Endothelial cell of umbilical vein (primary cell): ENCODE data around the gene ACCSL. TPM values are rescaled to one million over a fixed set of nuclear protein-coding genes. Genes with fewer than 3 reads are reported as not detected.

ENCODE experiments used
- BruUV-seq: library from RNA; stranded (reverse); fragments of 400-500 nt; replicated peaks from 2 replicates; lab custom pipeline; 2021; lab: Mats Ljungman, UMichigan
- CTCF ChIA-PET: fragments of 300-600, 350-600 bp; sonication (Branson Sonifier 250); formaldehyde crosslinking; loops from one replicate; lab custom pipeline; 2021; ENCODE audit warnings: antibody characterized with exemption, inconsistent platforms; lab: Charles Lee
- POLR2A ChIA-PET: fragments of 300-600, 350-600 bp; sonication (Branson Sonifier 250); formaldehyde crosslinking; loops from one replicate; lab custom pipeline; 2021; ENCODE audit warnings: antibody characterized with exemption, inconsistent platforms; lab: Charles Lee
- DNase-seq: peaks from one replicate; pipeline ENCODE4 v3.0.0-alpha.2; 2011; ENCODE audit warnings: low read depth, low spot score
- FAIRE-seq: peaks from 2 replicates; lab custom pipeline; 2011; peaks lifted over from hg19 to GRCh38; lab: Jason Lieb, UNC
- H2AFZ ChIP-seq: 2 replicates; pipeline ENCODE4 v1.6.0; 2012; ENCODE audit warnings: low read depth, low read length, control low read depth, inconsistent platforms
- H3K27ac ChIP-seq: 2 replicates; pipeline ENCODE4 v1.5.1; 2011; ENCODE audit warnings: low read depth, mild to moderate bottlenecking, control low read depth, low read length, moderate library complexity; ENCODE audit not compliant: insufficient read depth
- H3K27me3 ChIP-seq, 2 experiments: 2 replicates each; pipeline versions ENCODE4 v1.6.0 to v1.6.1; 2011; ENCODE audit warnings: low read length in 2 of 2, mixed read lengths in 1 of 2; ENCODE audit not compliant: control insufficient read depth in 2 of 2, insufficient read depth in 2 of 2
- H3K36me3 ChIP-seq, 2 experiments: 2 replicates in 1 of 2; 3 replicates in 1 of 2; pipeline ENCODE4 v1.5.1; 2011; ENCODE audit warnings: low read length in 2 of 2, mild to moderate bottlenecking in 1 of 2, moderate library complexity in 1 of 2; ENCODE audit not compliant: control insufficient read depth in 2 of 2, insufficient read depth in 2 of 2; ENCODE audit errors: extremely low read depth in 1 of 2
- H3K4me1 ChIP-seq: 3 replicates; pipeline ENCODE4 v1.5.1; 2011; ENCODE audit warnings: mild to moderate bottlenecking, low read length; ENCODE audit not compliant: control insufficient read depth, insufficient read depth; ENCODE audit errors: extremely low read depth
- H3K4me2 ChIP-seq: 2 replicates; pipeline ENCODE4 v1.6.1; 2011; ENCODE audit warnings: low read length, control low read depth, mixed read lengths; ENCODE audit not compliant: insufficient read depth
- H3K4me3 ChIP-seq, 3 experiments: fragments of 200-600 bp in 1 of 3; sonication (generic), shearing (Covaris generic) in 1 of 3; replicated peaks in 1 of 3; 2 replicates each; pipeline ENCODE4 v1.5.1; 2011 to 2016; ENCODE audit warnings: control low read depth in 3 of 3, low read length in 3 of 3, mild to moderate bottlenecking in 2 of 3, inconsistent platforms in 1 of 3, low read depth in 1 of 3, moderate library complexity in 1 of 3; ENCODE audit not compliant: insufficient read depth in 1 of 3
- H3K79me2 ChIP-seq: 2 replicates; pipeline ENCODE4 v1.6.0; 2012; ENCODE audit warnings: low read length, inconsistent platforms; ENCODE audit not compliant: control insufficient read depth, insufficient read depth
- H3K9ac ChIP-seq: replicated peaks from 2 replicates; pipeline ENCODE3; 2011; ENCODE audit warnings: low read length, control low read depth; ENCODE audit not compliant: insufficient read depth; ENCODE audit errors: extremely low read depth
- H3K9me1 ChIP-seq: replicated peaks from 3 replicates; pipeline ENCODE4 v1.6.0; 2011; ENCODE audit warnings: mild to moderate bottlenecking, low read length; ENCODE audit not compliant: control insufficient read depth, insufficient read depth; ENCODE audit errors: extremely low read depth
- H3K9me3 ChIP-seq: replicated peaks from 2 replicates; pipeline ENCODE4 v1.5.1; 2012; ENCODE audit warnings: low read length, inconsistent platforms; ENCODE audit not compliant: control insufficient read depth, insufficient read depth
- H4K20me1 ChIP-seq: replicated peaks from 2 replicates; pipeline ENCODE3; 2011; ENCODE audit warnings: mild to moderate bottlenecking, low read length; ENCODE audit not compliant: control insufficient read depth, insufficient read depth; ENCODE audit errors: extremely low read depth
- EZH2 ChIP-seq: IDR thresholded peaks from 2 replicates; pipeline ENCODE4 v1.6.1; 2012; ENCODE audit warnings: borderline replicate concordance, low read depth, mild to moderate bottlenecking, moderate library complexity, low read length, inconsistent platforms; ENCODE audit not compliant: severe bottlenecking
- FOS ChIP-seq: IDR thresholded peaks from 2 replicates; pipeline ENCODE4 v1.6.1; 2011; ENCODE audit warnings: mild to moderate bottlenecking, low read length, moderate library complexity, borderline replicate concordance; ENCODE audit not compliant: insufficient read depth
- GATA2 ChIP-seq: IDR thresholded peaks from 2 replicates; pipeline ENCODE4 v1.7.0; 2011; ENCODE audit warnings: low read depth, mild to moderate bottlenecking, moderate library complexity, mixed read lengths, low read length; ENCODE audit not compliant: insufficient read length, insufficient read depth
- JUN ChIP-seq: IDR thresholded peaks from 2 replicates; pipeline ENCODE4 v1.6.1; 2011; ENCODE audit warnings: borderline replicate concordance, low read depth; ENCODE audit not compliant: insufficient read length, insufficient read depth
- MAX ChIP-seq: IDR thresholded peaks from 2 replicates; pipeline ENCODE4 v1.6.1; 2011; ENCODE audit not compliant: insufficient read depth, insufficient read length
- POLR2A ChIP-seq: IDR thresholded peaks from 2 replicates; pipeline ENCODE4 v1.6.1; 2012; ENCODE audit warnings: low read depth, mild to moderate bottlenecking, control low read depth, low read length
- POLR2AphosphoS5 ChIP-seq: IDR thresholded peaks from 2 replicates; pipeline ENCODE4 v1.6.1; 2012; ENCODE audit warnings: low read depth, mild to moderate bottlenecking, control low read depth, low read length, moderate library complexity; ENCODE audit not compliant: insufficient read depth
- dilution Hi-C: fragments of 300-500 bp; cut with MboI; formaldehyde crosslinking; loops from one replicate; pipeline ENCODE4 v1.15.0; 2019; ENCODE audit warnings: low sequenced_read_pairs; ENCODE audit not compliant: extremely low pct_ligation_motif_present
- intact Hi-C: fragments of 100-400 bp; cut with micrococcal nuclease; formaldehyde crosslinking; loops from one replicate; pipeline ENCODE4 v1.10.0; 2022
- polyA plus RNA-seq, 4 experiments: library from polyadenylated mRNA; depleted of rRNA in 3 of 4; stranded (reverse) in 3 of 4; unstranded in 1 of 4; fragments of >200 nt; gene quantifications; 2 replicates each; pipeline versions ENCODE4 v1.2.1 to v1.2.3, GENCODE V29; 2011 to 2012; ENCODE audit warnings: missing spikeins in 1 of 4
- total RNA-seq: library from RNA; stranded (reverse); gene quantifications from 2 replicates; pipeline ENCODE4 v1.2.3, GENCODE V29; 2021
- TF ChIP-seq, protein P1 (sequence below), 2 donors: IDR thresholded peaks; 1 replicate in 1 of 2; 2 replicates in 1 of 2; pipeline ENCODE4 v1.5.1; 2011; ENCODE audit warnings: low read length in 2 of 2, mild to moderate bottlenecking in 2 of 2, moderate library complexity in 2 of 2, control low read depth in 1 of 2, inconsistent platforms in 1 of 2, low read depth in 1 of 2; ENCODE audit not compliant: insufficient read depth in 1 of 2; ENCODE audit errors: extremely low read depth in 1 of 2

Gene ACCSL
- total and polyA plus RNA-seq, 2 donors (not counting 3 experiments of a cell fraction or from before 2014, with no cell fraction given), result not detected

DNA sequence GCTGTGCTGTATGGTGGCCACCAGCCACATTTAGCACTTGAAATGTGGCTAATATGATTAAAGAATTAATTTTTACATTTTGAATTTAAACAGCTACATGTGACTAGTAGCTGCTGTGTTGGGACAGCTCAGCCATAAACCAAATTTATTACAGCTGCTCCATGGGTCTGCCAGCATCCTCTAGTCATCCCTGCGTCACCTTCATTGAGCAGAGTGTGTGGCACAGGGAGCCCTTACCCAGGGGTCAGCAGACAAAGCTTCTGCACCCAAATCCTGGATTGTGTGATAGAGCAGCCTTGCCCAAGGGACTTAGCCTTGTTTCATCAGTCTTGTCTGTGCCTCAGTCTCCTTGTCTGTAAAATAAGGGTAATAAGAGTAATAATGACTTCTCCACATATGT is 19.4 kb upstream of the ACCSL start:
- peaks cover 2 to 17% of the 10 kb centered on the region in 2 experiments for H3K27me3 ChIP-seq
- no peak for DNase-seq
- H4K20me1 ChIP-seq, result no peaks in the 10 kb centered on the region
- no TSS peak for BruUV-seq
- ChIA-PET POLR2A (no interaction called here), CTCF (interaction anchor here (1.2 to 1.6 kb wide), 2 partner anchors 17 to 139 kb away, joined by 3 read pairs; no protein-coding TSS in a partner anchor)
- H3K4me1 ChIP-seq, result no peaks in the 10 kb centered on the region
- H3K9me3 ChIP-seq, result no peaks in the 10 kb centered on the region
- no peak overlapping the region for H3K4me2 ChIP-seq
- TF ChIP-seq GATA2, result no peak
- TF ChIP-seq MAX, result no peak
- no peak for TF ChIP-seq FOS
- no peak for TF ChIP-seq POLR2A
- no peak for TF ChIP-seq EZH2
- TF ChIP-seq, protein P1, sequence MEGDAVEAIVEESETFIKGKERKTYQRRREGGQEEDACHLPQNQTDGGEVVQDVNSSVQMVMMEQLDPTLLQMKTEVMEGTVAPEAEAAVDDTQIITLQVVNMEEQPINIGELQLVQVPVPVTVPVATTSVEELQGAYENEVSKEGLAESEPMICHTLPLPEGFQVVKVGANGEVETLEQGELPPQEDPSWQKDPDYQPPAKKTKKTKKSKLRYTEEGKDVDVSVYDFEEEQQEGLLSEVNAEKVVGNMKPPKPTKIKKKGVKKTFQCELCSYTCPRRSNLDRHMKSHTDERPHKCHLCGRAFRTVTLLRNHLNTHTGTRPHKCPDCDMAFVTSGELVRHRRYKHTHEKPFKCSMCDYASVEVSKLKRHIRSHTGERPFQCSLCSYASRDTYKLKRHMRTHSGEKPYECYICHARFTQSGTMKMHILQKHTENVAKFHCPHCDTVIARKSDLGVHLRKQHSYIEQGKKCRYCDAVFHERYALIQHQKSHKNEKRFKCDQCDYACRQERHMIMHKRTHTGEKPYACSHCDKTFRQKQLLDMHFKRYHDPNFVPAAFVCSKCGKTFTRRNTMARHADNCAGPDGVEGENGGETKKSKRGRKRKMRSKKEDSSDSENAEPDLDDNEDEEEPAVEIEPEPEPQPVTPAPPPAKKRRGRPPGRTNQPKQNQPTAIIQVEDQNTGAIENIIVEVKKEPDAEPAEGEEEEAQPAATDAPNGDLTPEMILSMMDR (IDR thresholded peaks at IDR 0.05; ENCODE audit: extremely low read depth in 1 of 2, insufficient read depth in 1 of 2, low read depth in 1 of 2, low read length in 2 of 2), result no peak
- no peak for TF ChIP-seq JUN
- TF ChIP-seq POLR2AphosphoS5, result no peak
- no peak overlapping the region for H3K27ac ChIP-seq
- no peak overlapping the region for H3K4me3 ChIP-seq
- dilution Hi-C loops (no loop called here), intact Hi-C loops (no loop called here)
- H3K36me3 ChIP-seq, result no peaks in the 10 kb centered on the region
- H3K9ac ChIP-seq, result no peak overlapping the region
- H2AFZ ChIP-seq, result no peak overlapping the region
- FAIRE-seq, result no peak
- H3K9me1 ChIP-seq, result no peaks in the 10 kb centered on the region
- H3K79me2 ChIP-seq, result no peaks in the 10 kb centered on the region
